Stimulated activated CD8-positive, alpha-beta memory T cell treated with anti-CD3 and anti-CD28 coated beads, Interleukin-4, amount 100 ng/mL, for 4 hours (primary cell): ENCODE data around the gene ZNF222.

ENCODE experiments used
- DNase-seq, 2 donors: peaks; one replicate each; pipeline ENCODE4 v3.0.0-alpha.2; 2020; ENCODE audit warnings: low read depth in 2 of 2, low spot score in 1 of 2

Gene ZNF222

DNA sequence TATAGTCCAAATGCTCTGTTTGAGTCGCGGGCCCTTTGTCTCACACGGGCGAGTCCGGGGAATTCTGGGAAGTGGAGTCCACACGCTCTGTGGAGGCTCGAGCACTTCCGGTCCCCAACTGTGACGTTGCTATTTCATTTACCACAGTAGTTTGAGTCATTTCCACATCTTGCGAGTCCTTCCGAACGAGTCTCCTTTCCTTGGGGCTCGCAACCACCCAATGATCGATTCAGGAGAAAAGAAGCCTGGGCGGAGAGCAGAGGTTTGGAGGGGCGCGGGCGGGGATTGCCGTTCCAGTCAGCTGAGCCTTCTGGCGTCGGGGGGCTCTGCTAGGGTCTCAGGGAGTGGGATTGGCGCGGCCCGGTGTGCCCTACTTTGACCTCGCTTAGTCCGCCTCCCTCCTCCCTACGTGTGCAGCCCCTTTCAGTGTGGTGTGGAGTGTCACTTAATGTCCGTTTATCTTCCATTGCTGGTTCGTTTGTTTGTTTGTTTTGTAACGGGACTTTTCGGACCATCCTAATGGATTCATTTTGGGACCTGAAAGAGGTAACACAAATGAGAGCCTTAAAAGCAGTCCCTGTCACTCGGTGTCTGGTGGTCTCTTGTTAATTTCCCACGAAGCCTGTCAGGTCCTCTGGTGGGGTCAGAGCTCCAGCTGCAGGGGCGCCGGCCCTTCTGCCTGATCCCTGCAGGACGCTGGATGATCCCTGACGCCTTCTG, at the start of gene ZNF222:
TSS of gene ZNF222 (plus strand) at position 163 of the 720 bp plus-strand sequence. CDS start at position 221, 58 bp downstream.
- DNase-seq, result peak; percentile 44 to 70

DNA sequence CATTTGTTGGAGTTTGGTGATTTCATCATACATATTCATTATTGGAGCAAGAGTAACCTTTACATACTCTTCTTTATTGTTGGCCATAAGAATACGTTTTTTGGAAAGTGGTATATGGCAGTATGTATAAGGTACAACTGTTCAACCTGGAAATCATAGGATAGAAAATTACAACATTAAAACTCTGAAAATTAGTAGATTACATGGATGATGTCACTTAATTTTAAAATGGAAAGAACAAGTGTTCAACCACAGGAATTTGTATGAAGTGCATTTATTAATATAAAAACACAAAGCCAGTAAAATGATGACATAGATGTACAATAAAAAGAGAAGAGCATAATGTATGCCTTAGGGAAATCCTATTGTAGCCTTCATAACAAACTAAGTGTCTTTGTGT, 48.4 kb upstream of the ZNF222 start:
- DNase-seq, result no peak

DNA sequence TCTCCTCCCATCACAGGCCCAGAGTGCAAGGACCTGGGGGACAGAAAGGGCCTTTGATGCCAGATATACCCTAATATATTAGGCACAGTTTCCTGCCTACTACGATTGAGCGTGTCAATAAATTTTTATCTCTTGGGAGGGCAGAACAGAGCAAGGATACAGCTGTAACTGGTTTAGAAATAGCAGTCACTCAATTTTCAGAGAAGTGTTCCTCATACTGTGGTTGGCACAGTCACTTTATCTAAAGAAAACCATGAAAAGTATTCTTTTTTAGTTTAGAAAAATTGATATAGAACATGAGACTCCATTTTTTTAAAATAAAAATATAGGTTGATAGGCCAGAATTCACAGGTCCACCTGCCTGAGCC, 41.7 kb upstream of the ZNF222 start:
- DNase-seq, result no peak

DNA sequence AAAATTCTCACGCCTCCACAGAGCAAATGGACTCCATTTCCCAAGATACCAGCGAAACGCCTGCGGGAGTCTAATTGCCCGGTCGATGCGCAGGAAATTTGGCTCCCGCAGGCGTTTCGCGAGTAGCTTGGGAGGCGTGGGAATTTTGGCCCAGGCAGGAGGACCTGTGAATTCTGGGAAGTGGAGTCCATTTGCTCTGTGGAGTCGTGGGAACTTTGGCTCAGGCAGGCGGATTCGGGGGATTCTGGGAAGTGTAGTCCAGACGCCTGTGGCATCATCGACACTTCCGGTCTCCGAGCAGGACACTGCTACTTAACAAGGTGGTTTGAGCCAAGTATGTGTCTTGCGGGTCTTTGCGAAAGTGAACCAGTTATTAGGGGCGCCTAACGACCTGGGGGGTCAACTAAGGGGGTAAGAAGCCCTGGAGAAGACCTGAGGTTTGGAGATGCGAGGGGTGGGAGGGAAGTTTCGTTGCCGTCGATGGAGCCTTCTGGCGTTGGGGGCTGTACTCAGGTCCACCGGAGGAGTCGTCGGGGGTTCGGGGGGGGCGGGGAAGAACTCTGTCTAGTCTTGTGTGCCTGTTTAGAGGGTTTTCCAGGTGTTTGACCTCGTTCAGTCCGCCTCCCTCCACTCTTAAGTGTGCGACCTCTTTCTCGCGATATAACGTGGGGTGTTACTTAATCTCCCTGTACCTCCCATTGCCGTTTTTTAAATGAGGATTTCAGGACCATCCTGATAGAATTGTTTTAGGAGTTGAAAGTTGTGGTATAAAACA, 41.1 kb upstream of the ZNF222 start, which contains the start of gene ZNF155:
TSS of gene ZNF155 (plus strand) at position 277 of the 775 bp plus-strand sequence. CDS start 4,356 bp downstream, outside the sequence.
- DNase-seq, result peak; percentile 40 to 53

DNA sequence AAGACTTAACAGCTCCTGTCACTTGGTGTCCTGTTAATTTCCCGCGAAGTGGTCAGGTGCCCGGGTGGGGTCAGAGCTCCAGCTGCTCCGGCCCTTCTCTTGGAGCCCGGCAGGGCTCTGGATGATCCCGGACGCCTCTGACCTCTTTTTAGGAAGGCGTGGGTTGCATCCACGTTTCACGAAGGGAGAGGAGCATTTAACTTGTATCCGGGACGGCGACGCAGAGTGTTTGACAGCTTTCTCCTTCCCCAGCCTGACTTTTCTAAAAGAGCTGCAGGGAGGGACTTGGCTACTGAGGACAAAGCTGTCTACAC, 40.5 kb upstream of the ZNF222 start:
- DNase-seq, result no peak

DNA sequence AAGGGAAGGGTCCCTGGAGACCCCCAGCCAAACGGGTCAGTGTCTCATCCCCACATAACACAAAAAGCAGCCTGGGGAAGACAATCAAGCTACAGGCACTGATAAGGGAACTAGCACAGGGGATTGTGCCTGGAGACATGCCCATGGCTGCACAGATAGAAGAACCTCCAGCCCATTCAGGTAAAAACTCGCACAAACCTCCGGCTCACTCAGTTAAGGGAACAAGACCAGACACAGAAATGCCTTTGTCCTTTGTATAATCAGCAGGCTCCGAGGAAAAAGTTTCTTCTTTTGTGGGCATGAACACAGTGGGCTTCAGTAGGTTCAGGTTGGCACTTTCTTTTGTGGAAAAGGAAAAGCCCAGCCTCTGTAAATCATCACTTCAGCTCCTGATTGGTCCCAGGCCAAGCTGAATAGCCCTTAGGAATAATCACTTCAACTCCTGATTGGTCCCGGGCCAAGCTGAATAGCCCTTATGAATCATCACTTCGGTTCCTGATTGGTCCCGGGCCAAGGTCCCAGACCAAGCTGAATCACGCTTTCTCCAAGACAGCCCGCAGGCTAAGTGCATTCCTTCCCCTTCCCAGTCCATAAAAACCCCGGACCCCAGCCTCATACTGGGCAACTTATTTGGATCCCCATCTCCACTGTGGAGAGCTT, 27.4 kb upstream of the ZNF222 start:
- no peak for DNase-seq

DNA sequence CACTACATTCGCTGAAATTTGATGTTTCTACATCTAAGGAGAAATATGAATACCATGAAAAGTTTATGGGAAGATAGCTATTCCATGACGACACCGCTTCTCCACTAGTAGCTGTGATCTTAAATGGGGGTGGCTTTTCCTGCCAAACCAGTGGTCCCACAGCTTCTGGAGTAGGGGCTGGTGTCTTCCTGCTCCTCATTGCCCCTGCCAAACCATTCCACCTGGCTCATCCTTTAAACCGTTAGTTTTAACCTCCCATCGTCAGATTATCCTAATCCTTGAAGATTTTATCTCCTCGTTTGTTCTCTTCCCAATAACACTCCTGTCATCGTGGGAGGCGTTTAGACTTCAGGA, 23.0 kb upstream of the ZNF222 start:
- no peak for DNase-seq

DNA sequence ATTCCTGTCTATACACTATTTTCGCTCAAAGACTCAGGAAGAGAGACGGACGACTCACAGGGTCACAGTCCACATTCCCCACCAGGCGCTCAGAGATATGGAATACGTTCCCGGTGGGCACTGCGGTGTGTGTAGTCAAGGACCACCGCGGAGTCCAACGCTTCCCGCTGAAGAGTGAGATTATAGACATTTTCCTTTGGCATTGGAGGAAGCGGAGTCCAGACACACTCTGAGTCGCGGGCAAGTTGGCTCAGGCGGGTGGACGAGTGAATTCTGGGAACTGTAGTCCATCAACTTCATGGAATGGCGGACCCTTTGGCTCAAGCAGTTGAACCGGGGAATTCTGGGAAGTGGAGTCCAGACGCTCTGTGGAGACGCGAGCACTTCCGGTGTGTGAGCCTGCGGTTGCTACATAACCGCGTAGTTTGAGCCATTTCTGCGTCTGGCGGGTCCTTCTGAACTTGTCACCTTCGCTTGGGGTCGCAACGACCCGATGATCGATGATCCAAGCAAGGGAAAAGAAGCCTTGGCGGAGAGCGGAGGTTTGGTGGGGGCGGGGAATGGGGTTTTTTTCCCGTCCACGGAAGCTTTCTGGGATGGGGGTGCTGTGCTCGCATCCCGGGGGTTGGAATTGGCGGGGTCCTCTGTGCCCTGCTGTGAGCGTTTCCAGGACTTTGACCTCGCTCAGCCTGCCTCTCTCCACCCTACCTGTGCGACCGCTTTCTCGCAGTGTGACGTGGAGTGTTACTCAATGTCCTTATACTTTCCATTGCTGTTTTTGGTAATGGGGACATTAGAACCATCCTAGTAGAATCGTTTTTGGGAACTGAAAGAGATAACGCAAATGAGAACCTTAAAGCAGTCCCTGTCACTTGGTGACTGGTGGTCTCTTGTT, 22.4 kb upstream of the ZNF222 start, which contains the start of gene ZNF230:
TSS of gene ZNF230 (plus strand) at position 392 of the 895 bp plus-strand sequence. CDS start 4,122 bp downstream, outside the sequence.
- peak; percentile 59 to 79 for DNase-seq

DNA sequence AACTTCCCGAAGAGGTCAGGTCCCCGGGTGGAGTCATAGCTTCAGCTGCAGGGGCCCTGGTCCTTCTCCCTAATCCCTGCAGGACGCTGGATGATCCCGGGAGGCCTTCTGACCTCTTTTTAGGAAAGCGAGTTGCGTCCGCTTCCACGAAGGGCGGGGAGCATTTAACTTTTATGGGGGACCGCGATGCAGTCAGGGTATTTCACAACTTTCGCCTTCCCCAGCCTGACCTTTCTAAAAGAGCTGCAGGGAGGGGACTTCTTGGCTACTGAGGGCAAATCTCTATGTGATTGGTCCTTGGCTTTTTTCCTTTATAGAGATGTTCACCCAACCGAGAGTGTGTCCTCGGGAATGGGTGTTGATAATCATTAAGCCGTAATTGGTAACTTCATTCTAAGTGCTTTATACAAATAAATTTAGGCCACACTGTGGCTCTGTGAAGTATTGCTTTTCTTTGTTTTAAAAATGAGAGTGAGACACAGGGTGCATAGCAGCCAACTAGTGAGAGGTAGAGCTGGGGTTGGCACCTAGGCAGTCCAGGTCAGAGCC, 21.6 kb upstream of the ZNF222 start:
- no peak for DNase-seq

DNA sequence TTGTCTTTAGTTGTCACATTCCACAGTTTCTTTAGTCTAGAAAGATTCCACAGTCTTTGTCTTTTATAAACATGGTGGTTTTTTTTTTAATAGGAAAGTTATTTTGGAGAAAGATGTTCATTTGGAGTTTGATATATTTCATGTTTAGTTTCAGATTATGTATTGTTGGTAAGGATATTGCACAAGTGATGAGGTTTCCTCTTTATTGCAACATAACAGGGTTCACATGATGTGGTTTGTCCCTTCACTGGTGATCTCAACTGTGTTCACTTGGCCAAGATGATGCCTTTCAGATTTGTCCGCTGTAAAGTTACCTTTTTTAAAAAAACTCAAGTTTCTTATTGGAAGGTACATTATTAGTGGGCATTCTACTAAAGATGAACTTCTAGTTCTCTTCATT, 19.2 kb upstream of the ZNF222 start:
- DNase-seq, result no peak

DNA sequence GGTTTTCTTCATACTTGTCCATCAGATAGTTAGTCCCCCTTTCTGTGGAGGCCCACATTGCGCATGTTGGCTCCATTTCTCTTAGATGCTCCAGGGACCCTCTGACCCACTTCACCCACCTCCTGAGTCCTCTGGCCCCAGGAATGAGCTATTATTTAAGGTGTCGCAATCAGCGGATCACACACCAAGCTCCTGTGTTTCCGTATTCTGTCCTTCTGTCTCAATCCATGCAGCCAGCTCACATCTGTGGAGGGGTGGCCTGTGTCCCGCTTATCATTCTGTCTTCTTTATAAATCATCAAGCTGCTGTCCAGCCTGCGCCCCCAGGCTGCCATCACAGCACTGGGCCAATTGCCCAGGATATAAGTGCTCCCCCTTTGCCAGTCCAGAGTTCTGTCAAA, 17.7 kb upstream of the ZNF222 start:
- no peak for DNase-seq

DNA sequence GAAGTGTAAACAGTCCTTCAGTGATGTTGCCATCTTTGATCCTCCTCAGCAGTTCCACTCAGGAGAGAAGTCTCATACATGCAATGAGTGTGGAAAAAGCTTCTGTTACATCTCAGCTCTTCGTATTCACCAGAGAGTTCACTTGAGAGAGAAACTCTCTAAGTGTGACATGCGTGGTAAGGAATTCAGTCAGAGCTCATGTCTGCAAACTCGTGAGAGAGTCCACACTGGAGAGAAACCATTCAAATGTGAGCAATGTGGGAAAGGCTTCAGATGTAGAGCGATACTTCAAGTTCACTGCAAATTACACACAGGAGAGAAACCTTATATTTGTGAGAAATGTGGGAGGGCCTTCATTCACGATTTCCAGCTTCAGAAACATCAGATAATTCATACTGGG, 14.7 kb upstream of the ZNF222 start:
- no peak for DNase-seq

DNA sequence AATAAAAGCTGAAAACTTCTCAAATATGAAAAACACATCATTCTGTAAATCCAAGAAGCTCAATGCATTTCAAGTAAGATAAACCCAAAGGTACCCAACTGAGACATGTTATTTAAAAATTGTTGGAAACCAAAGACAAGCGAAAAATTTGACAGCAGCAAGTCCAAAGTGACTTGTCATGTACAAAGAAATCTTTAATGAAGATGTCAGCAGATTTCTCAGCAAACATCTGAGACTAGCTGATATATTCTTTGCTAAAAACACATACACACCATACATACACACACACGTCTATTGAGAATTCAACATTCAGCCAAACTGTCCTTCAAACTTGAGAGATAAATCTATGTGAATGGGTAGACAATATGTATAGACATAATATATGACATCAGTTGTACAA, 5.7 kb upstream of the ZNF222 start:
- no peak for DNase-seq

DNA sequence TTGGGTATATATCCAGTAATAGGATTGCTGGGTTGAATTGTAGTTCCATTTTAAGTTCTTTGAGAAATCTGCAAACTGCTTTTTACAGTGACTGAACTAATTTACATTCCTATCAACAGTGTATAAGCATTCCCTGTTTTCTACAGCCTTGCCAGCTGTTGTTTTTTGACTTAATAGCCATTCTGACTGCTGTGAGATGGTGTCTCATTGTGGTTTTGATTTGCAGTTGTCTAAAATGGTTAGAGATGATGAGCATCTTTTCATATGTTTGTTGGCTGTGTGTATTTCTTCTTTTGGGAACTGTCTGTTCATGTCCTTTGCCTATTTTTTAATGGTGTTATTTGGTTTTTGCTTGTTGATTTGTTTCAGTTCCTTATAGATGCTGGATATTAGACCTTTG, 4.0 kb upstream of the ZNF222 start:
- DNase-seq, result no peak

DNA sequence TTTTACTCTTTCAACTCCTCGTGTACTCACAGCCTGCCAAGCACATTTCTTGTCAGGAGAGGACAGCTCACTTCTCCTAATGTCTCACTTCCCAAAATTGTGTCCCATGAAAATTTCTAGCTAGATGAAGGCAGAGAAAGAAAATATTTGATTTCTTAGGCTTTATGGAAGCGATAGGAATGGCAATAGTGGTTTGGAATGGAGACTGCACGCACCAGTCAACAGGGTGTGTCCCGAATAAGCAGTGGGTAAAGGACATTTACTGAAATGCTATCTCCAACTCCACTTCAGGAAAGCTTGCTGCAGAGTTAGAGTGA, 321 bp upstream of the ZNF222 start:
- DNase-seq, result no peak

DNA sequence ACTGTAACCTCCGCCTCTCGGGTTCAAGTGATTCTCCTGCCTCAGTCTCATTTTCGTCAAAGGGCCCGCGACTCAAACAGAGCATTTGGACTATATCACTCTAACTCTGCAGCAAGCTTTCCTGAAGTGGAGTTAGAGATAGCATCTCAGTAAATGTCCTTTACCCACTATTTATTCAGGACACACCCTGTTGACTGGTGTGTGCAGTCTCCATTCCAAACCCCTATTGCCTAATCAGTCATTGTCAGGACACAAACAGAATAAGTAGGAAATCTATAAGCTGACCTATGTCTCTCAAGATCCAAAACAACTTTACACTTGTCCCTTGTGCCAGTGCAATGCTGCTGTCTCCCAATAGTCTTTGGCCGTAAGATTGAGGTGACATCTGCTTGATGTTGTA, 1.4 kb downstream of the ZNF222 start:
- no peak for DNase-seq

DNA sequence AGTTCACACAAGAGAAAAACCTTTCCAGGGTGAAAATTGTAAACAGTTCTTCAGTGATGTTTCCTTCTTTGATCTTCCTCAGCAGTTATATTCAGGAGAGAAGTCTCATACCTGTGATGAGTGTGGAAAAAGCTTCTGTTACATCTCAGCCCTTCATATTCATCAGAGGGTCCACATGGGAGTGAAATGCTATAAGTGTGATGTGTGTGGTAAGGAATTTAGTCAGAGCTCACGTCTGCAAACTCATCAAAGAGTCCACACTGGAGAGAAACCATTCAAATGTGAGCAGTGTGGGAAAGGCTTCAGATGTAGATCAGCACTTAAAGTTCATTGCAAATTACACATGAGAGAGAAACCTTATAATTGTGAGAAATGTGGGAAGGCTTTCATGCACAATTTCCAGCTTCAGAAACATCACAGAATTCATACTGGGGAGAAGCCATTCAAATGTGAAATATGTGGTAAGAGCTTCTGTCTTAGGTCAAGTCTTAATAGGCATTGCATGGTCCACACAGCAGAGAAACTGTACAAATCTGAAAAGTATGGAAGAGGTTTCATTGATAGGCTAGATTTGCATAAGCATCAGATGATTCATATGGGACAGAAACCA, 6.9 kb downstream of the ZNF222 start:
- no peak for DNase-seq

DNA sequence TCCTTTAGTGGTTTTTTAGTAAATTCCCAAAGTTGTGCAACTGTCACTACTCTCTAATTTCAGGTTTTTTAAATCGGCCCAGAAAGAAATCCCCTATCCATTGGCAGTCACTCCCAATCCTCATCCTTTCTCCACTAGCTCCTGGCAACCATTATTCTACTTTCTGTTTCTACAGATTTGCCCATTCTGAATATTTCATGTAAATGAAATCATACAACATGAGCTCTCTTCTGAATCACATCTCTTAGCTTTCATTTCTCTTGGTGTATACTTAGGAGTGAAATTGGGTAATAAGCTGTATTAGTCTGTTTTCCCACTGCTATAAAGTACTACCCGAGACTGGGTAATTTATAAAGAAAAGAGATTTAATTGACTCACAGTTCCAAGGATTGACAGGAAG, 17.0 kb downstream of the ZNF222 start:
- no peak for DNase-seq

DNA sequence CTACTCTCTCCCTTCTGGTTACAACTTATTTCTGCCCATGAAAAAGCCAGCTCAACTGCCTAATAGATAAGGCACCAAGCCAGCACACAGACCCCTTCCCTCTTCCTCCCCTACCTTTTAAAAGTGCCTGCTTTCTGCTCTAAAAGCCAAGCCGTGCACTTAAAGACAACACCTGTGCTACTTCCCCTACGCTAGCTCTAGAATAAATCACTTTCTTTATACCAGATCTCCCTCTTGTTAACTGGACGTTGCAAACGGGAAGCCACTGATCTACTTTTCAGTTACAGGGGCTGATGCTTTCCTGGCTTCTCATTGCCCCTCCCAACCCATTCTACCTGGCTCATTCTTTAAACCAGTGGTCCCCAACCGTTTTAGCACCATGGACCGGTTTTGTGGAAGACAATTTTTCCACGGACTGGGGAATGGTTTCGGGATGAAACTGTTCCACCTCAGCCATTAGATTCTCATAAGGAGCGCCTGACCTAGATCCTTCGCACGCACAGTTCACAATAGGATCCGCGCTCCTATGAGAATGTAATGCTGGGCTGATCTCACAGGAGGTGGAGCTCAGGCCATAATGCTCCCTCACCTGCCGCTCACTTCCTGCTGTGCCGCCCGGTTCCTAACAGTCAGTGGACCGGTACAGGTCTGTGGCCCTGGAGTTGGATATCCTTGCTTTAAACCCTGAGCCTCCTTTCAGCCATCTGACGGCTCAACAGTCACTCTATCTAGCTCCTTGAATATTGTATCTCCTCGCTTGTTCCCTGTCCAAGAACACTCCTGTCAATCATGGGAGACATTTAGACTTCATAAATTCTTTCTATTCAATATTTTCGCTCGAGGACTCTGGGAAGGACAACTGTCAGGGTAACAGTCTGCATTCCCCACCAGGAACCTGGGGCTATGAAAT, 25.8 kb downstream of the ZNF222 start:
- DNase-seq, result no peak
